ENCODE measurements around the gene INO80E. TPM values are rescaled to one million over a fixed set of nuclear protein-coding genes. Genes with fewer than 3 reads are reported as not detected.

The INO80E gene
- total and polyA plus RNA-seq, 2 of the 8 experiments (the other 6 are each of a cell fraction or from before 2014, with no cell fraction given), result 43.0 to 91.2 TPM

GRCh38 chr16:30040221-30040620, 44.2 kb downstream of the INO80E start (continued):
- TF ChIP-seq CHD7 (IDR thresholded peaks at IDR 0.05; ENCODE audit: insufficient replicate concordance, low read length) (no peak), MAFK (IDR thresholded peaks at IDR 0.05; ENCODE audit: low read depth, low read length) (no peak), EZH2 (IDR thresholded peaks at IDR 0.05; ENCODE audit: low read depth, low read length, severe bottlenecking) (no peak), BRCA1 (IDR thresholded peaks at IDR 0.05; ENCODE audit: low read depth, low read length) (no peak), PHF8 (conservative IDR thresholded peaks at IDR 0.05; ENCODE audit: low read depth, low read length) (no peak), NRF1 (IDR thresholded peaks at IDR 0.05; ENCODE audit: low read depth, low read length) (no peak), E2F6 (IDR thresholded peaks at IDR 0.05) (no peak), SUZ12 (IDR thresholded peaks at IDR 0.05; ENCODE audit: low read length) (no peak)
